Astrocyte of the cerebellum (primary cell): Measurements from ENCODE around the gene AGMO.

ENCODE experiments used
- DNase-seq: peaks from one replicate; pipeline ENCODE4 v3.0.0-alpha.2; 2011; ENCODE audit warnings: low read depth
- H3K4me3 ChIP-seq: 2 replicates; pipeline ENCODE4 v1.5.1; 2011; ENCODE audit warnings: mild to moderate bottlenecking, low read depth, low read length, moderate library complexity
- CTCF ChIP-seq: IDR thresholded peaks from 2 replicates; pipeline ENCODE4 v1.5.1; 2012; ENCODE audit warnings: low read length, low read depth, moderate library complexity, mild to moderate bottlenecking; ENCODE audit errors: missing control alignments
- in situ Hi-C: cut with HindIII; loops from 2 replicates; pipeline ENCODE4 v1.10.0; 2017; ENCODE audit warnings: low sequenced_read_pairs

AGMO gene

DNA sequence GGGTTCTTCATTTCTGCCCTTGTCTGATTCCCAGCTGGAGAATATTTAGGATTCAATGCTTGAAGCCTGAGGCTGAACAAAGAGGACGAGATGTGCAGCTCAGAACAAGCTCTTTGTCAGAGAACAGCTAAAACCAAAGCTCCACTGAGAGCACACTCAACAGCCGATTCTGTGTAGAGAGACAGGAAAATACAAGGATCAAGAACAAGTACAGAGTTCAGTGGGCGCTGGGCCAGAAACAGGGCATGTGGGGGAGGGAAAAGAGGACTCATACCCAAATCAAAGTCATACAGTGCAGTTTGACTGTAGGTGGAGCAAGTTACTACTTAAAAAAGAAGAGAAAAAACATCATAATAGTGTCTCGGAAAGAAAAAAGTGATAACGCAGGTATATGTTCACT is at the start of gene AGMO:
Gene AGMO, minus strand, starts transcription at position 181 of the 400 bp plus-strand sequence.
- TF ChIP-seq CTCF = no peak
- no peak within 1 kb of the TSS for H3K4me3 ChIP-seq
- in situ Hi-C loops = no loop called here
- DNase-seq = no peak

- no peak for TF ChIP-seq CTCF
- no peak overlapping the region for H3K4me3 ChIP-seq
- no peak for DNase-seq
- in situ Hi-C loops = no loop called here
Observed at GRCh38 chr7:15610503-15610902, 48.7 kb upstream of the AGMO start.

DNA sequence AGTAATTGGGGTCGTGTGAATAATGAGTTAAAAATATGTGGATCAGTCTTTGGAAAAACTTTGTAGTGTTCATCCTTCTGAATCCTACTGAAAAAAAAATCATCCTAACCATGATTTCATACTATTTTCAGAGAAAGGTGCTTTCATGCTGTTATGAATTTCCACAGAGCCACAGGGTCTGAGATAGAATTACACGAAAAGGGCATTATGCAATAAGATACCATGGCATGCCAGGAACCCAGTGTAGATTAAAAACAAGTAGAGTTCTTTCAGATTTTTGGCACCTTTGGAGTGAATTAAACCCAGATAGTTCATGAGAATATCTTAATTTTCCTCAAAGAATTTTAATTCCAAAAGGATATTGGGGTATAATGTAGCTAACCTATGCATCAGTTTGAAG is 47.5 kb upstream of the AGMO start:
- no peak overlapping the region for H3K4me3 ChIP-seq
- in situ Hi-C loops = no loop called here
- no peak for TF ChIP-seq CTCF
- no peak for DNase-seq

GRCh38 chr7:15607529-15608210 is 45.9 kb upstream of the AGMO start:
- no peak for DNase-seq
- in situ Hi-C loops = no loop called here
- H3K4me3 ChIP-seq = no peak overlapping the region
- TF ChIP-seq CTCF = no peak

DNA sequence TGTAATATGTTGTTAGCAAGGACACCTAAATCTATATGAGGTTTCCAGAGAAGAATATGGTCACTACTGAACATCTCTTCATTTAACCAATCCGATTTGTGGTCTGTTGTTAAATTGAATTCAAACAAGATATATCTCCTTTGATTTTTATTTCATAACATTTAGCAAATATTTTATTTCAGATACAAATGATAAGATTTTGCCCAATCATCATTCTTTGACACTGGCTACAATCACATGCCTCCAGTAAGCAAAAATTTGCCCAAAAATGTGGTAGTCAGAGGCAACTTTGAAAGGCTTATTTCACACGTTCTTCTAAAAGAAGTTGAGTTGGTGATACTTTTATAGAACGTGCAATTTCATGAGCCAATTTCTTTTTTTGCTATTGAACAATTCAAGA is 44.7 kb upstream of the AGMO start:
- no peak for DNase-seq
- no peak for TF ChIP-seq CTCF
- no peak overlapping the region for H3K4me3 ChIP-seq
- in situ Hi-C loops = no loop called here

DNA sequence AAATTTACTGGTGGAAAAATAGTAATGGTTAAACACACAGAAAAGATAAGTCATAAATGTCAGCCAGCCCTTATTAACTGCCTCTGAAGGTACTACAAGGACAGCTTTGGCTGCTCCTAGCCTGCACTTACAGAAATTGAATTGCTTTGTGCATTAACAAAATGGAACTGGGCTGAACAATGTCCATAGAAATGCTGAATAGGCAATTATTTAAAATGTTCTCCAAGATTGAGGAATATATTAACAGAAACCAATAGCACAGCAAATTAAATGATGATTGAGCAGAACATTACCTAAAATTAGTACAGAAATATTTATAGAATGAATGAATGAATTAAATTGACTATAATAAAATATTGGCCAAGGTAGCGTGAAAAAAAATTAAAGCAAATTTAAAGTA is 42.4 kb upstream of the AGMO start:
- in situ Hi-C loops = no loop called here
- no peak overlapping the region for H3K4me3 ChIP-seq
- no peak for DNase-seq
- no peak for TF ChIP-seq CTCF
